Measurements from ENCODE around the gene SURF6. TPM values are rescaled to one million over a fixed set of nuclear protein-coding genes. Genes with fewer than 3 reads are reported as not detected.
A peak's percentile ranks its signal among the peaks of the same experiment; 100 is the strongest.

Gene SURF6
- total RNA-seq, 5 donors from 2014 or later (not counting 1 experiment from before 2014, with no cell fraction given) = 18.5 to 35.0 (median 31.1) TPM

GRCh38 chr9:133362359-133363044 lies 26.5 kb upstream of the SURF6 start:
- 94% methylated on average over 14 of the region's 15 CpGs for WGBS (ENCODE audit: insufficient coverage)
- peaks cover 32% of the 10 kb centered on the region for H3K36me3 Mint-ChIP-seq
- DNase-seq = no peak

DNA sequence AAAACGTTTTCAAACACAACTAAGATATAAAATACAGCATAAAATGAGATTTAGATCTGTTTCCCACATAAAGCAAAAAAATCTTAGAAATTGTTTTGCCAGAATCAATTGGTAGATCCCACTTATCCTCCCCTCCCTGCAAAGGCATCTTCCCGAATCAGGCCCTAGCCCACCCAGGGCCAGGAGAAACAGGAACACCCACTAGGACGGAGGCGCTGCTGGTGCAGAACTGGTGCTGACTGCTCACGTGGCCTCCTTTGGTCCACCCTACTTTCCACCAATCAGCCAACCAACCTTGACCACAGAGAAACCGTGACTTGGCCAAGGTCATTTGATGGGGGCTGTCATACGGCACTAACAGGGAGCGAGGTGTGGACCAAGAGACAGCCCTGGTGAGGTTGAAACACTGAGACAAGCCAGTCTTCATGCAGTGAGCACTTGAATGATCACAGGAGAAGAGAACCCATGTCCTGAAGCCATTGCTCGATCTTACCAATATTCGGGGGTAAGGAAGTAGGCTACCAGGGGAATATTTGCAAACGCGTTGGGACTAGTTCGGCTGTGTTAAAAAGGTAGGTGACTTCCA lies 25.6 kb upstream of the SURF6 start:
- ChIA-PET POLR2A (no interaction called here), CTCF (no interaction called here)
- no peak overlapping the region for H3K4me3 Mint-ChIP-seq
- Histone ChIP-seq H3K27me3 (replicated peaks in 1 of 2; ENCODE audit: control insufficient read depth in 2 of 2, extremely low read depth in 1 of 2, insufficient read depth in 2 of 2, low read length in 1 of 2) (no peaks in the 10 kb centered on the region), H3K27ac (ENCODE audit: low read length) (no peak overlapping the region), H3K36me3 (ENCODE audit: control insufficient read depth in 2 of 2, extremely low read depth in 1 of 2, insufficient read depth in 1 of 2, low read length in 1 of 2) (peaks cover 29 to 84% of the 10 kb centered on the region in 2 donors), H3K4me3 (ENCODE audit: control insufficient read depth in 1 of 2, extremely low read depth in 1 of 2, low read length in 1 of 2) (no peak overlapping the region), H3K9me3 (no peaks in the 10 kb centered on the region), H3K4me1 (ENCODE audit: control insufficient read depth in 1 of 2, extremely low read depth in 1 of 2, insufficient read depth in 2 of 2, low read length in 2 of 2) (peaks cover 5 to 42% of the 10 kb centered on the region in 2 experiments)
- DNase-seq (no peak), ATAC-seq (replicated peaks in 1 of 4) (no peak)
- WGBS (ENCODE audit: insufficient coverage) = 95% methylated on average over 8 of the region's 13 CpGs
- H3K27me3 Mint-ChIP-seq = no peaks in the 10 kb centered on the region
- H3K36me3 Mint-ChIP-seq = peaks cover 32% of the 10 kb centered on the region
- H3K4me1 Mint-ChIP-seq = peaks cover 24 to 43% (median 35%) of the 10 kb centered on the region in 3 donors
- H3K27ac Mint-ChIP-seq = no peak overlapping the region
- H3K9me3 Mint-ChIP-seq = no peaks in the 10 kb centered on the region

More at GRCh38 chr9:133362359-133363044, 26.5 kb upstream of the SURF6 start:
- Mint-ChIP-seq H3K27me3 (no peaks in the 10 kb centered on the region), H3K4me3 (no peak overlapping the region), H3K27ac (no peak overlapping the region), H3K9me3 (no peaks in the 10 kb centered on the region), H3K4me1 (peaks cover 23 to 45% (median 33%) of the 10 kb centered on the region in 3 donors)
- ATAC-seq (replicated peaks in 1 of 4) = no peak
- peaks cover under 1 to 42% of the 10 kb centered on the region in 2 experiments for H3K4me1 ChIP-seq (ENCODE audit: control insufficient read depth in 1 of 2, extremely low read depth in 1 of 2, insufficient read depth in 2 of 2, low read length in 2 of 2)
- H3K27me3 ChIP-seq (replicated peaks in 1 of 2; ENCODE audit: control insufficient read depth in 2 of 2, extremely low read depth in 1 of 2, insufficient read depth in 2 of 2, low read length in 1 of 2) = no peaks in the 10 kb centered on the region
- CTCF ChIA-PET = no interaction called here
- H3K9me3 ChIP-seq = no peaks in the 10 kb centered on the region
- POLR2A ChIA-PET = interaction anchor here in 1 of 2 donors (1.0 kb wide), 1 partner anchor 8 kb away, joined by 5 read pairs; no protein-coding TSS in a partner anchor
- H3K4me3 ChIP-seq (ENCODE audit: control insufficient read depth in 1 of 2, extremely low read depth in 1 of 2, low read length in 1 of 2) = no peak overlapping the region
- peaks cover 30 to 90% of the 10 kb centered on the region in 2 donors for H3K36me3 ChIP-seq (ENCODE audit: control insufficient read depth in 2 of 2, extremely low read depth in 1 of 2, insufficient read depth in 1 of 2, low read length in 1 of 2)
- no peak overlapping the region for H3K27ac ChIP-seq (ENCODE audit: low read length)

- 70% methylated on average over 16 of the region's 21 CpGs for WGBS (ENCODE audit: insufficient coverage)
- Mint-ChIP-seq H3K36me3 (peaks cover 28% of the 10 kb centered on the region), H3K27me3 (no peaks in the 10 kb centered on the region), H3K27ac (peak overlapping the region; percentile 44 to 48), H3K9me3 (no peaks in the 10 kb centered on the region), H3K4me1 (peaks cover 24 to 37% (median 30%) of the 10 kb centered on the region in 3 donors), H3K4me3 (no peak overlapping the region)
- Histone ChIP-seq H3K9me3 (no peaks in the 10 kb centered on the region), H3K4me1 (ENCODE audit: control insufficient read depth in 1 of 2, extremely low read depth in 1 of 2, insufficient read depth in 2 of 2, low read length in 2 of 2) (peaks cover 8 to 45% of the 10 kb centered on the region in 2 experiments), H3K27me3 (replicated peaks in 1 of 2; ENCODE audit: control insufficient read depth in 2 of 2, extremely low read depth in 1 of 2, insufficient read depth in 2 of 2, low read length in 1 of 2) (no peaks in the 10 kb centered on the region), H3K27ac (ENCODE audit: low read length) (no peak overlapping the region), H3K4me3 (ENCODE audit: control insufficient read depth in 1 of 2, extremely low read depth in 1 of 2, low read length in 1 of 2) (no peak overlapping the region), H3K36me3 (ENCODE audit: control insufficient read depth in 2 of 2, extremely low read depth in 1 of 2, insufficient read depth in 1 of 2, low read length in 1 of 2) (peaks cover 21 to 75% of the 10 kb centered on the region in 2 donors)
- ATAC-seq (replicated peaks in 1 of 4) (no peak), DNase-seq (no peak)
- ChIA-PET CTCF (interaction anchor here in 1 of 2 donors (0.7 to 0.9 kb wide), 3 partner anchors 10 to 82 kb away, joined by 3 to 4 read pairs (median 3); no protein-coding TSS in a partner anchor), POLR2A (interaction anchor here in 1 of 2 donors (0.6 kb wide), 1 partner anchor 69 kb away, joined by 3 read pairs; no protein-coding TSS in a partner anchor)
Measured at GRCh38 chr9:133360400-133361393, 24.7 kb upstream of the SURF6 start.

GRCh38 chr9:133359399-133360175 lies 23.6 kb upstream of the SURF6 start:
- H3K4me3 Mint-ChIP-seq = peak overlapping the region in 1 of 3 donors; percentile 49
- CTCF ChIA-PET = interaction anchor here in 1 of 2 donors (0.8 to 0.9 kb wide), 2 partner anchors 11 to 14 kb away, joined by 3 to 4 read pairs; no protein-coding TSS in a partner anchor
- no peaks in the 10 kb centered on the region for H3K9me3 Mint-ChIP-seq
- H3K36me3 Mint-ChIP-seq = peaks cover 27% of the 10 kb centered on the region
- Histone ChIP-seq H3K27ac (ENCODE audit: low read length) (no peak overlapping the region), H3K4me1 (ENCODE audit: control insufficient read depth in 1 of 2, extremely low read depth in 1 of 2, insufficient read depth in 2 of 2, low read length in 2 of 2) (peaks cover 9 to 49% of the 10 kb centered on the region in 2 experiments), H3K4me3 (ENCODE audit: control insufficient read depth in 1 of 2, extremely low read depth in 1 of 2, low read length in 1 of 2) (no peak overlapping the region), H3K36me3 (ENCODE audit: control insufficient read depth in 2 of 2, extremely low read depth in 1 of 2, insufficient read depth in 1 of 2, low read length in 1 of 2) (peaks cover 21 to 66% of the 10 kb centered on the region in 2 donors), H3K27me3 (replicated peaks in 1 of 2; ENCODE audit: control insufficient read depth in 2 of 2, extremely low read depth in 1 of 2, insufficient read depth in 2 of 2, low read length in 1 of 2) (no peaks in the 10 kb centered on the region), H3K9me3 (no peaks in the 10 kb centered on the region)
- POLR2A ChIA-PET = interaction anchor here in 1 of 2 donors (0.6 kb wide), 1 partner anchor 21 kb away, joined by 3 read pairs; no protein-coding TSS in a partner anchor
- WGBS (ENCODE audit: insufficient coverage) = 87% methylated on average over 14 of the region's 20 CpGs
- peak in 2 of 35 experiments; percentile 18 to 37 for DNase-seq
- H3K27ac Mint-ChIP-seq = peak overlapping the region in 1 of 2 donors; percentile 58
- no peaks in the 10 kb centered on the region for H3K27me3 Mint-ChIP-seq
- ATAC-seq (replicated peaks in 1 of 4) = no peak
- peaks cover 24 to 42% (median 34%) of the 10 kb centered on the region in 3 donors for H3K4me1 Mint-ChIP-seq

- H3K27me3 Mint-ChIP-seq = no peaks in the 10 kb centered on the region
- ChIA-PET POLR2A (no interaction called here), CTCF (interaction anchor here (0.6 to 2.8 kb wide), 2 partner anchors 11 to 14 kb away, joined by 3 to 16 read pairs; no protein-coding TSS in a partner anchor)
- Histone ChIP-seq H3K4me3 (ENCODE audit: control insufficient read depth in 1 of 2, extremely low read depth in 1 of 2, low read length in 1 of 2) (no peak overlapping the region), H3K4me1 (ENCODE audit: control insufficient read depth in 1 of 2, extremely low read depth in 1 of 2, insufficient read depth in 2 of 2, low read length in 2 of 2) (peaks cover 9 to 51% of the 10 kb centered on the region in 2 experiments), H3K27me3 (replicated peaks in 1 of 2; ENCODE audit: control insufficient read depth in 2 of 2, extremely low read depth in 1 of 2, insufficient read depth in 2 of 2, low read length in 1 of 2) (no peaks in the 10 kb centered on the region), H3K36me3 (ENCODE audit: control insufficient read depth in 2 of 2, extremely low read depth in 1 of 2, insufficient read depth in 1 of 2, low read length in 1 of 2) (peaks cover 21 to 65% of the 10 kb centered on the region in 2 donors), H3K9me3 (no peaks in the 10 kb centered on the region), H3K27ac (ENCODE audit: low read length) (no peak overlapping the region)
- H3K9me3 Mint-ChIP-seq = no peaks in the 10 kb centered on the region
- peak overlapping the region; percentile 69 to 80 for H3K27ac Mint-ChIP-seq
- ATAC-seq (replicated peaks in 1 of 4) = no peak
- H3K4me3 Mint-ChIP-seq = peak overlapping the region; percentile 71 to 82 (median 75)
- H3K36me3 Mint-ChIP-seq = peaks cover 21% of the 10 kb centered on the region
- peaks cover 25 to 47% (median 44%) of the 10 kb centered on the region in 3 donors for H3K4me1 Mint-ChIP-seq
- 96% methylated on average over 14 of the region's 14 CpGs for WGBS (ENCODE audit: insufficient coverage)
- DNase-seq = no peak
Measured at GRCh38 chr9:133357656-133358055, 21.7 kb upstream of the SURF6 start.

Data from T-cell (primary cell).